ENCODE results near the gene TSPAN19.

TSPAN19 gene

GRCh38 chr12:85072826-85073225 is 36.7 kb upstream of the TSPAN19 start:
- no peak overlapping the region for H3K27ac ChIP-seq (replicated peaks)
- DNase-seq (ENCODE audit: low read depth in 1 of 2, low spot score in 1 of 2): no peak
- no peaks in the 10 kb centered on the region for H3K27me3 ChIP-seq (ENCODE audit: insufficient read depth, poor library complexity, severe bottlenecking)
- no peak overlapping the region for H3K4me3 ChIP-seq (replicated peaks; ENCODE audit: insufficient read depth, low read length)
- TF ChIP-seq POLR2AphosphoS5 (IDR thresholded peaks at IDR 0.05; ENCODE audit: low read depth): no peak
- TF ChIP-seq SPI1 (IDR thresholded peaks at IDR 0.05; ENCODE audit: borderline replicate concordance, low read depth): no peak
- TF ChIP-seq REST (IDR thresholded peaks at IDR 0.05; ENCODE audit: insufficient replicate concordance, low read depth): no peak
- TF ChIP-seq GABPA (IDR thresholded peaks at IDR 0.05; ENCODE audit: low read depth): no peak
- TF ChIP-seq CTCF (IDR thresholded peaks at IDR 0.05; ENCODE audit: insufficient read depth, low read length): no peak

- Histone ChIP-seq H3K27me3 (ENCODE audit: insufficient read depth, poor library complexity, severe bottlenecking) (no peaks in the 10 kb centered on the region), H3K27ac (replicated peaks) (no peak overlapping the region), H3K4me3 (replicated peaks; ENCODE audit: insufficient read depth, low read length) (no peak overlapping the region)
- TF ChIP-seq POLR2AphosphoS5 (IDR thresholded peaks at IDR 0.05; ENCODE audit: low read depth): no peak
- no peak for TF ChIP-seq CTCF (IDR thresholded peaks at IDR 0.05; ENCODE audit: insufficient read depth, low read length)
- no peak for TF ChIP-seq GABPA (IDR thresholded peaks at IDR 0.05; ENCODE audit: low read depth)
- no peak for TF ChIP-seq SPI1 (IDR thresholded peaks at IDR 0.05; ENCODE audit: borderline replicate concordance, low read depth)
- no peak for TF ChIP-seq REST (IDR thresholded peaks at IDR 0.05; ENCODE audit: insufficient replicate concordance, low read depth)
- no peak for DNase-seq (ENCODE audit: low read depth in 1 of 2, low spot score in 1 of 2)
Measured at GRCh38 chr12:85065837-85066482, 29.9 kb upstream of the TSPAN19 start.

- TF ChIP-seq SPI1 (IDR thresholded peaks at IDR 0.05; ENCODE audit: borderline replicate concordance, low read depth): no peak
- no peak for TF ChIP-seq GABPA (IDR thresholded peaks at IDR 0.05; ENCODE audit: low read depth)
- no peak for TF ChIP-seq POLR2AphosphoS5 (IDR thresholded peaks at IDR 0.05; ENCODE audit: low read depth)
- no peak for TF ChIP-seq REST (IDR thresholded peaks at IDR 0.05; ENCODE audit: insufficient replicate concordance, low read depth)
- no peak for TF ChIP-seq CTCF (IDR thresholded peaks at IDR 0.05; ENCODE audit: insufficient read depth, low read length)
- DNase-seq (ENCODE audit: low read depth in 1 of 2, low spot score in 1 of 2): no peak
- Histone ChIP-seq H3K27me3 (ENCODE audit: insufficient read depth, poor library complexity, severe bottlenecking) (no peaks in the 10 kb centered on the region), H3K27ac (replicated peaks) (no peak overlapping the region), H3K4me3 (replicated peaks; ENCODE audit: insufficient read depth, low read length) (no peak overlapping the region)
Measured at GRCh38 chr12:85060916-85061315, 24.8 kb upstream of the TSPAN19 start.

Data from HL-60 (cell line).